T follicular helper cell (primary cell): ENCODE data around the gene ATP6V0E2.
A peak's percentile ranks its signal among the peaks of the same experiment; 100 is the strongest.

ENCODE experiments used
- DNase-seq: peaks from one replicate; pipeline ENCODE4 v3.0.0-alpha.2; 2020; ENCODE audit warnings: low read depth

The ATP6V0E2 gene

GRCh38 chr7:149862156-149862555 is 11.6 kb upstream of the ATP6V0E2 start:
- no peak for DNase-seq

GRCh38 chr7:149863500-149863899 is 10.3 kb upstream of the ATP6V0E2 start:
- DNase-seq: no peak

- DNase-seq: no peak
These were observed 9.7 kb upstream of the ATP6V0E2 start for GRCh38 chr7:149864023-149864422.

GRCh38 chr7:149864751-149865150 is 9.0 kb upstream of the ATP6V0E2 start:
- no peak for DNase-seq

- DNase-seq: peak; percentile 49
These were observed 8.3 kb upstream of the ATP6V0E2 start for GRCh38 chr7:149865437-149865836.

GRCh38 chr7:149866139-149866778 is 7.5 kb upstream of the ATP6V0E2 start:
- DNase-seq: no peak

GRCh38 chr7:149866779-149867447 is 6.9 kb upstream of the ATP6V0E2 start:
- no peak for DNase-seq

- no peak for DNase-seq
These were observed 5.8 kb upstream of the ATP6V0E2 start for GRCh38 chr7:149867762-149868622.

GRCh38 chr7:149868623-149869290 is 5.0 kb upstream of the ATP6V0E2 start:
- DNase-seq: no peak

- DNase-seq: no peak
These were observed 4.5 kb upstream of the ATP6V0E2 start for GRCh38 chr7:149869291-149869650.

- no peak for DNase-seq
These were observed 3.9 kb upstream of the ATP6V0E2 start for GRCh38 chr7:149869867-149870266.

GRCh38 chr7:149870274-149870673 is 3.5 kb upstream of the ATP6V0E2 start:
- DNase-seq: no peak

GRCh38 chr7:149870701-149871483 is 2.9 kb upstream of the ATP6V0E2 start:
- no peak for DNase-seq

- DNase-seq: no peak
These were observed 2.2 kb upstream of the ATP6V0E2 start for GRCh38 chr7:149871576-149871975.

- no peak for DNase-seq
These were observed 1.2 kb upstream of the ATP6V0E2 start for GRCh38 chr7:149872419-149873073.

GRCh38 chr7:149873970-149874643 is 338 bp downstream of the ATP6V0E2 start:
- no peak for DNase-seq

- DNase-seq: no peak
These were observed 867 bp downstream of the ATP6V0E2 start for GRCh38 chr7:149874644-149875028.

- DNase-seq: no peak
These were observed 1.6 kb downstream of the ATP6V0E2 start for GRCh38 chr7:149875396-149875795.

GRCh38 chr7:149877890-149878522 is 4.2 kb downstream of the ATP6V0E2 start:
- DNase-seq: no peak

GRCh38 chr7:149878523-149878921 is 4.8 kb downstream of the ATP6V0E2 start:
- no peak for DNase-seq
